GM18909 (cell line): ENCODE measurements around the gene NCKAP5.

Experiments used
- ATAC-seq: cut with Tn5 transposase; IDR thresholded peaks from one replicate; pipeline ENCODE4 v1.9.1; 2021; ENCODE audit warnings: mild to moderate bottlenecking; ENCODE audit not compliant: unreplicated experiment, poor library complexity

The NCKAP5 gene

DNA sequence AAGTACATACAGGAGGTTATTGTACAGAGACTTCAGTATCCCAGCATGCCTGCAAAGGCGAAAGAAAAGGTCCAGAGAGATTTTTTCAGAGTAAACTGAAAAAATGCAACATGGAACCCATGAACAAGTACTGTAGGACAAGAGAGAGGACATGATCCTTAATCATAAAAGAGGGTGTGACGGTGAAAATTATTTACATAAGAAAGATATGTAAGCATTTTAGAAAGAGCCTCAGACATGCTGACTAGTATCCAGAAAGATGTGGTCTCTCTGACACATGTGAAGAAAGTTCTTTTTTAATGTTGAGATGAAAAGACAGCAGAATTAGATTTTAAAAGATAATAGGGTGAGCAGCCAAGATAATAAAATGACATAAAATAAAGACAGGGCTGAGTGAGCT, 262.0 kb downstream of the NCKAP5 start:
- no peak for ATAC-seq

DNA sequence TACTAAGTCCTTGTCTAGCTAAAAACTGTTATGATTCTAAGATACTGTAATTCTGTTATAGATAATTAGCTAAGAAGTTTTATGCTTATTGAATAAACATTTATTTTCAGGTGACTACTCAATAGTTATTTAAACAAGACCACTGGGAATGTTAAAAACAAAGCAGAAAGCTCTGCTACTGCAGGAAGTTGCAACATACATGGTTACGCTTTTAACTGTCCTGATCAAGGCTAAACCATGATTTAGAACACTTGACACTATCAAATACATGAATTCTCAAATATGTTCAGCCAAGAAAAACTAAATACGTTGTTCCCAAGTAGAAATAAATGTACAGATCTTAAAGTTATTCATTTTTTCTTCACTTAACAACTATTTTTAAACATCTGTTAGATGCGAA, 263.9 kb downstream of the NCKAP5 start:
- ATAC-seq: no peak

DNA sequence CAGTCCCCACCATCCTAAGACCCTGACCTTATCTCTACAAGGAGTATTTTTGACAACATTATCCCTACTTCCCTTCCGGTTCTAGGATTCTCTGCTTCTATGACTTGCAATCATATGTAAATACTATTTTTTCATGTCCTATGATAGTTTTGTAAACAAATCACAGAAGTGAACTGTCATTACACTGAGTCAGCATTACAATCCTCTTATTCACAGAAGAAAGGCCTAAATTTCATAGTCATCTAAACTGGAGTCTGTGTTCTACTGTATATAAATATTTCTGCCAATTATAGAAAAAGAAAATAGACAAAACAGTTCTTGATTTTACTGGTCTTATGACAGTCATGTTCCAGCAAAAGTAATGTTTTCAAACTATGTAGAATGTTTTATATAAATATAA, 265.1 kb downstream of the NCKAP5 start:
- no peak for ATAC-seq

DNA sequence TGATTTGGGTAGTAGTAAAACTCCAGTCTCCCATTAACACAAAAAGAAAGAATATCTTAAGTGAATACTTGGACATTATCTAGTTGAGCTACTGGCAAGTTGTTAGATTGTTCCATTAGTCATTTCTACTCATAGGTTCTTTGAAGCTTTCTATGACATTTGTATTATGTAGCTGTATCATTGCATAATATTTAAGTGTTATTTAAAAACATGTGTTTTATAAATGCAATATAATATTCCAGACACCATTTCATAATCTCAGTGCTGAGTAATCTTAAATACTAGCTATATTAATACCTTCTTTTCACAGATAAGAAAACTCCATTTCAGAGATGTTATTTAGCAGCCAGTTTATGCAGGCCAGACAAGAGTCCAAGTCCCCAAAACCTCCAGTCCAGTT, 271.9 kb downstream of the NCKAP5 start:
- ATAC-seq: no peak

DNA sequence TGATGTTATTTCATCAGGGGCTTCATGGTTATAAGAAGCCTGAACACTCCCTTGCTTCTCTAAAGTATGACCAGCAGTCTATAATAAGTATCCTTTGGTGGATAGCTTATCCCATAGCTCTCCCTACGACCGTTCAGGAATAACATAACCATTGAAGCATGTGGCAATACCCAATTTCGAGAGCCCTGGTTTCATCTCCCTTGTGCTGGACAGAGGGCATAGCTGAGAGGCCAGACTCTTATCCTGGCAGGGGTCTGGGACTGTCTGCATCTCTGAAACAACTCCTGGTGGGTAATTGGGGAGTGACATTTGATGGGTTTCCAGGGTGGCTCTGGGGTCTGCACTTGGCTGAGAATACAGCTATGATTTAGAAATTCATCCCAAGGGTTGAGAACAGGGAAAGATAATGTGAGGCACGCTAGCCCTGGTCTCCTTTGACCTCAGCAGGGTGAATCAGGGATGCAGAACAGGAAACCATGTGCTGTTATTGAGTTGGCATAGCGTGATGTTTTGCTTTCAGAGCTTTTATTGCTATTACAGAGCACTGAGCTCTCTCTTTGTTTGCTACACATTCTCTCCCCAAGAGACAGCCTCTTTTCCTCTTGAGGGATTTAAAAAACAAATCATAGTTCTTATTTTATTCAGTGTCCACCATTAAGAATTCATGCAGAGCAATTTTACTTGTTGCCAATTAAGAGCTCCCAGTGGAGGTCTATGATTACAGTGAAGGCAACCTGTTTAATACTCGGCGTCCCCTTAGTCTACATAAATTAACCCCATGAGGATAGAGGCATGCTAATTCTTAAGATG, 274.5 kb downstream of the NCKAP5 start:
- no peak for ATAC-seq

DNA sequence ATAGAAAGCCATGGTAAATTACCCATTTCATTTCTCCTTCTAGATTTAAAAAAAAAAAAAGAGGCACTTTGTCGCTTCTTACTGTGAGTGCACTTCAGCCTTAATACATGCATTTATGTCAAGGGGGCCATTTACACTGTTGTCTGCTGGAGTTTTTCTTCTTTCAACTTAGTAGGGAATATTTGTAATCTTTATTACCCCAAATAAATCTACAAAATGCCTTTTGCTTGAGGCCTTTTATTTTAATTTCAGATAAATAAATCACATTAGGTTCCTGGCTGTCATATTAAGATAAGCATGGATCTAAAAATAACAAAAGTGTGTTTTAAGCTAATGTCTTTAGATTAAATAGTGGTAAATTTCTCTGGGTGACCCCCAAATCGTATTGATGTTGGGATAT, 276.0 kb downstream of the NCKAP5 start:
- ATAC-seq: no peak

GRCh38 chr2:133287709-133288108, 280.6 kb downstream of the NCKAP5 start:
- no peak for ATAC-seq

GRCh38 chr2:133286326-133286922, 281.8 kb downstream of the NCKAP5 start:
- no peak for ATAC-seq

GRCh38 chr2:133273031-133273430, 295.2 kb downstream of the NCKAP5 start:
- no peak for ATAC-seq

DNA sequence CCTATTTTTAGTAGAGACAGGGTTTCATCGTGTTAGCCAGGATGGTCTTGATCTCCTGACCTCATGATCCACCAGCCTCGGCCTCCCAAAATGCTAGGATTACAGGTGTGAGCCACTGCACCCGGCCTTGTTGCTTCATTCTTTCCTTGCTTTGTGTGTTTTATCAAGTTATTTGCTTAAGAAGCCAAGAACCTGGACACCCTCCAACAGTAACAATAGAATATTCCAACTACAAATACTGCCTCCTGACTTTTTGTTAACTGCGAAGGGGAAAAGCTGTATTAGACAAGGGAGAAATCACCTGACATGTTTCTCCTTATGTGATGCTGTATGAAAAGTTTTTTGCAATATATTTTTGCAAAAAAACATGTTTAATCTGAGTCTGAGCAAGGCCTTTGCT, 297.2 kb downstream of the NCKAP5 start:
- ATAC-seq: no peak

DNA sequence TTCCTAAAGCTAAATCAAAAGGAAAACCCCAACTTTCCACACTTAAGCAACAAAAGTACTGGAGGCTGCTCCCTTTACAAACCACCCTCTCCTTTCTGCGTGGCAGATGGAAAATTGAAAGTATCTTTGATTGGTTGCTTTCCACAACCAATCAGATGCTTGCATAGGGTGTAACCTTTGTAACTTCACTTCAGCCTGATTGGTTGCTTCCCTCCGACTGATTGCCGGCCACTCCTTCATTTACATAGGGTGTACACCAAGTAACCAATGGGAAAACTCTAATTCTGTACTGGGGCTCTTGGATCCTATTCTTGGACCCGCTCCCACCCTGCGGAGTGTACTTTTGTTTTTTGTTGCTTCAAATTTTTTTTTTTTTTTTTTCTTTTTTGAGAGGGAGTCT, 297.7 kb downstream of the NCKAP5 start:
- ATAC-seq: no peak

DNA sequence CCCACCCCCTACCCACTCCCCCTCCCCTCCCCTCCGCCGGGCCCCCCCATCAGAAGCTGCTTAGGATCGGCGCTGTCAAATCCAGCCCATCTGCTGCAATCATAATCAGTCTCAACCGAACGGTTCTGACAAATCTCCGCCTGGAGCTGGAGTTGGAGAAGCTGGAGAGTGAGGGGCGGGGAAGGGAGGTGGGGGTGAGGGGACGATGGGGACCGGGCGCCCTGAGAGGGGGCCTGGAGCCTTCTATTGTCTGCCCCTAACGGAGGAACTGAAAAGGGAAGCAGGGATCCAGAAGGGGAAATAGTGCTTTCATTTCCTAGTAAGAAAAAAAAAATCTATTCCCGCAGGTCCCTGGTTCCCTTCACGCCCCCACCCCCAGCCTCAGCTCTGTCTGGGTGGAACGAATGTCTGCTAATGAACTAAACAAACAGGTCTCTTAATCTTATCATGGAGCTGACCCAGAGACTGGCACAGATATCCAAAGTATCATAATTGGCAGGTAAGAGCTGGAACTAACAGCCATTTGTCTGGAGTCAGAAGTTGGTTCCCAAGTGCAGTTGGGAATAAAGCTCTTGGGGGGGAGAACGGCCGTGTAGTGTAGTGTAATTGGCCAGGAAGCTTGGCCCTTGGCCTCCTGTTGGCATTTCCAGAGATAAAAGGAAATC, 301.2 kb downstream of the NCKAP5 start:
- ATAC-seq: no peak

DNA sequence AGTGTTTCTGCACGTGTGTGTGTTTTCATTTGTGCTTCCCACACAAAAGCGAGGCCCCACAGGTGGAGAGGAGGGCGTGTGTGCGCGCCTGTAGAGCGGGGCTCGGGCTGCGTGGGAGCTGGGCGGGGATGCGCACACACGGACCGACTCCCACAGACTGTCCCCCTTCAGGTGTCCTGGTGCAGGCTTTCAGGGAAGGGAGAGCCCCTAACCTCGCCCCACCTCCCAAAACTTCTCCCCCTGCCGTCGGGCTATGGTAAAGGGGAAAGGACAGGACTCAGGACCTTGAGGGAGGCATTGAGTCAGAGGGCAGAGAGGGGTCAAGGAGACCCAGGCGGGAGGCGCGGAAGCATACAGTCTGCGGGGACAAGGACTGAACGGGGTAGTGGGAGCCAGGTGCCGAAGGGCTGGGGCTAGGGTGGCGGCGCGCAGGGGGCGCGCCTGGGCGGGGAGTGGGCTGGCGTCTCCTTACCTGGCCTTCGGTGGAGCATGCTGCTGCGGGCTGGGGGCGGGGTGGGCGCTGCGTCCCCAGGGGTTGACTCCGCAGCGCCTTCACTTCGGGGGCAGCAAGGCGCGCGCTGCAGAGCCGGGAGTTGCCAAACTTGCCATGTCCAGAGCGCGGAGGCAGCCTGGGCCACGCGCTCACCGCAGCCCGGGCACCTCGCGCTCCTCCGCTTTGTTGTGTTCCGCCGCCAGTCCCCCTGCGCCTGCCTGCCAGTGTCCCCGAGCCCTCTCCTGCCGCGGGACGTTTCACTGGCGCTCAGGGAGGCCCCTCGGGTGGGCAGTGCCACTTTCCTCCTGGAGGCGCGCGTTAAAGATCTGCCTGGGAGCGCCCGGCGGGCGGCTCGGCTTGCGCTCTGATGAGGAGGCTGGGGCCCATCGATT, 302.0 kb downstream of the NCKAP5 start:
- no peak for ATAC-seq

DNA sequence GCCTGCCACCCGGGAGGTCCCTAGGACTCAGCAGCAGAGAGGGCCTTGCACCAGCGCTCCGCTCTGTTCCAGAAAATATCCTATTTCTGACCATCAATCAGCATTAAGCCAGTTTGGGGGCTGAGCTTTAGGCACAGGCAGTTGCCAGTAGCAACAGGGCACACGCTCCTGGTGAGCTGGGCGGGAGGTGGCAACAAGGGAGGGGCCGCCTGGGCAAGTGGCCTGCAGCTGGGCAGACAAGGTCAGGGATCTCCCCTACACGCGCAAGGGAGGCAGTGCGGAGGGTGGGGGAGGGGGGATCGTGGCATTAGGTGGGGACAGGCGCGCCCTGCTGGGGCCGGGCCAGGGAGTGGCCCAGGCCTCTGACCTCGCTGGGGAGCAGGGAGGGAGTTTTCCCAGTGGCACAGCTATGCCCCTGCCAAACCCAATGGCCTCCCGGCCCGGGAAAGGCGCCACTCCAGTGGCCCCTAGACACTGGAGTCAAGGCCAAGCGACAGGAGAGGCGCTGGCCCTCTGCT, 302.8 kb downstream of the NCKAP5 start:
- ATAC-seq: no peak

GRCh38 chr2:133264989-133265401, 303.3 kb downstream of the NCKAP5 start:
- no peak for ATAC-seq

GRCh38 chr2:133262893-133263292, 305.4 kb downstream of the NCKAP5 start:
- ATAC-seq: no peak

- no peak for ATAC-seq
These were observed 312.9 kb downstream of the NCKAP5 start for GRCh38 chr2:133255360-133255759.

DNA sequence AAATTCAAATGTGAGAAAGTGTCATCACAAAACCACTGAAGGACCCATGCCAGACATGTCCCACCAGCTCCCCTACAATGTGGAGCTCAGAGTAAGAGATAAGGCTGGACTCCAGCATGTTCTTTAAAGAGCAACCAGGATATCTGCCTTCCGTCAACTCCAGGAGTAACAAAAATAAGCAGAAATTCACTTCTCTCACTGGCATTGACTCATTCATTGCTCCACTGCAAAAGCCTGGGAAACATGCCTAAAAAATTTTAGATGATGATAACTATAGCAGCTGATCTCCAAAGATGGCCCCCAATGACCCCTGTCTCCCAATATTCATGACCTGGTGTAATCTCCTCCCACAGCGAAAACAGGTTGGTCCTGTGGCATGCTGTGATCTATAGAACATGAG, 314.5 kb downstream of the NCKAP5 start:
- ATAC-seq: no peak

- no peak for ATAC-seq
These were observed 315.4 kb downstream of the NCKAP5 start for GRCh38 chr2:133252780-133253355.

DNA sequence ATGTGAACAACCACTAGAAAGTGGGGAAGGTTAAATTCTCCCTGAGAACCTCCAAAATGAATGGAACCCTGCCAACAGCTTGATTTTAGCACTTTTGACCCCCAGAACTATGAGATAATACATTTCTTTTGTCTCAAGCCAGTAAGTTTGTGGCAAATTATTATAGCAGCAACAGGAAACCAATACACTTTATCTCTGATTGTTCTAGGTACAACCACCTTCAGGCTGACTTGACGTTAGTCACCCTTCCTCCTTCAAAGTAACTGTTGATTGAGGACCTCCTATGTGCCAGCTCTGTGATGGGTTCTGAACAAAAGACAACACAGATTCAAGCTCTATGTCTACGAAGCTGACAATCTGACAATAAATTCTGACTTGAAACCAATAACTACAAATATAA, 318.9 kb downstream of the NCKAP5 start:
- no peak for ATAC-seq
